GM21528 (cell line): ENCODE measurements around the gene CALML4.
"Not testable (repeated sequence)": the region's sequence is repeated elsewhere in the genome, so short reads cannot be mapped to it uniquely, and the experiment has no call there.

Experiments used
- ATAC-seq: cut with Tn5 transposase; IDR thresholded peaks from one replicate; pipeline ENCODE4 v1.9.1; 2021; ENCODE audit warnings: mild to moderate bottlenecking, moderate library complexity; ENCODE audit not compliant: unreplicated experiment, low FRiP score

Gene CALML4

GRCh38 chr15:68225442-68225841, 20.3 kb upstream of the CALML4 start:
- not testable (repeated sequence) for ATAC-seq

GRCh38 chr15:68224546-68225250, 19.6 kb upstream of the CALML4 start:
- ATAC-seq = no peak

- no peak for ATAC-seq
Observed at GRCh38 chr15:68224108-68224507, 19.0 kb upstream of the CALML4 start.

- no peak for ATAC-seq
Observed at GRCh38 chr15:68223171-68223570, 18.0 kb upstream of the CALML4 start.

- not testable (repeated sequence) for ATAC-seq
Observed at GRCh38 chr15:68222432-68222743, 17.3 kb upstream of the CALML4 start.

- not testable (repeated sequence) for ATAC-seq
Observed at GRCh38 chr15:68221530-68222431, 16.6 kb upstream of the CALML4 start.

GRCh38 chr15:68220967-68221366, 15.8 kb upstream of the CALML4 start:
- no peak for ATAC-seq

- ATAC-seq = no peak
Observed at GRCh38 chr15:68220489-68220888, 15.4 kb upstream of the CALML4 start.

- ATAC-seq = no peak
Observed at GRCh38 chr15:68218847-68219798, 14.0 kb upstream of the CALML4 start.

GRCh38 chr15:68218331-68218730, 13.2 kb upstream of the CALML4 start:
- ATAC-seq = no peak

- no peak for ATAC-seq
Observed at GRCh38 chr15:68217341-68217740, 12.2 kb upstream of the CALML4 start.

GRCh38 chr15:68214838-68215254, 9.7 kb upstream of the CALML4 start:
- no peak for ATAC-seq

- ATAC-seq = no peak
Observed at GRCh38 chr15:68213991-68214837, 9.1 kb upstream of the CALML4 start.

- ATAC-seq = not testable (repeated sequence)
Observed at GRCh38 chr15:68213491-68213845, 8.3 kb upstream of the CALML4 start.

- no peak for ATAC-seq
Observed at GRCh38 chr15:68211656-68212320, 6.7 kb upstream of the CALML4 start.

- ATAC-seq = no peak
Observed at GRCh38 chr15:68210821-68211655, 5.9 kb upstream of the CALML4 start.

- no peak for ATAC-seq
Observed at GRCh38 chr15:68210409-68210756, 5.3 kb upstream of the CALML4 start.

- no peak for ATAC-seq
Observed at GRCh38 chr15:68209735-68210408, 4.7 kb upstream of the CALML4 start.
